K562 (cell line): ENCODE results near the gene SLC26A5. TPM values are rescaled to one million over a fixed set of nuclear protein-coding genes. Genes with fewer than 3 reads are reported as not detected.
A peak's percentile ranks its signal among the peaks of the same experiment; 100 is the strongest.

Experiments
- CLOCK ChIP-seq: fragments of 250-450 bp; sonication (Bioruptor Pico); IDR thresholded peaks from 2 replicates; pipeline ENCODE4 v1.4.0; 2020; ENCODE audit warnings: mild to moderate bottlenecking, moderate library complexity, borderline replicate concordance
- RAD21 ChIP-seq, 2 experiments: fragments of 250-450 bp in 1 of 2; fragments of 450-650 bp in 1 of 2; sonication (Bioruptor Pico) in 1 of 2; formaldehyde crosslinking in 1 of 2; IDR thresholded peaks in 1 of 2; conservative IDR thresholded peaks in 1 of 2; 2 replicates each; pipeline versions ENCODE4 v1.4.0 to v1.8.0; 2020 to 2022; ENCODE audit warnings: mild to moderate bottlenecking in 2 of 2, moderate library complexity in 1 of 2
- RFX5 ChIP-seq: IDR thresholded peaks from 2 replicates; pipeline ENCODE4 v1.6.1; 2011; ENCODE audit warnings: low read depth, mild to moderate bottlenecking, improper control_type of control experiment, low read length
- YBX1 ChIP-seq: fragments of 450-650 bp; IDR thresholded peaks from 2 replicates; pipeline ENCODE4 v1.7.1; 2016; ENCODE audit warnings: mild to moderate bottlenecking
- ZBTB17 ChIP-seq: fragments of 450-650 bp; formaldehyde crosslinking; IDR thresholded peaks from 2 replicates; pipeline ENCODE4 v1.4.0; 2020; ENCODE audit warnings: mild to moderate bottlenecking
- ZNF232 ChIP-seq: sonication (generic); formaldehyde crosslinking; IDR thresholded peaks from 2 replicates; pipeline ENCODE4 v1.8.0; 2022; ENCODE audit warnings: mild to moderate bottlenecking, missing genetic modification reagents
- ZNF444 ChIP-seq: fragments of 250-450 bp; sonication (Bioruptor Pico); IDR thresholded peaks from 2 replicates; pipeline ENCODE4 v1.4.0; 2020; ENCODE audit warnings: mild to moderate bottlenecking, moderate library complexity
- ZNF583 ChIP-seq: fragments of 250-450 bp; sonication (Bioruptor Pico); IDR thresholded peaks from 2 replicates; pipeline ENCODE4 v1.4.0; 2020
- ZNF707 ChIP-seq: fragments of 250-450 bp; sonication (Bioruptor Pico); conservative IDR thresholded peaks from 2 replicates; pipeline ENCODE4 v1.8.0; 2022; ENCODE audit warnings: inconsistent platforms, mild to moderate bottlenecking, moderate library complexity
- polyA plus RNA-seq, 8 experiments: library from polyadenylated mRNA; depleted of rRNA in 4 of 8; stranded (reverse) in 5 of 8; unstranded in 3 of 8; fragments of >200 nt; fragmentation: Nextera tagmentation in 2 of 8; fragmentation: Illumina TruSeq in 1 of 8; extraction: Ambion mirVana in 2 of 8; extraction: Trizol in 1 of 8; gene quantifications; 2 replicates each; pipeline versions ENCODE4 v1.2.1 to v1.2.3, GENCODE V29; 2011 to 2014; ENCODE audit warnings: inconsistent platforms in 1 of 8, missing spikeins in 1 of 8
- total RNA-seq, 7 experiments: library from RNA; depleted of rRNA in 6 of 7; stranded (reverse); fragments of >200 nt in 6 of 7; fragmentation: Illumina TruSeq in 2 of 7; extraction: Trizol in 2 of 7; gene quantifications; 2 replicates each; pipeline versions ENCODE4 v1.2.1 to v1.2.3, GENCODE V29; 2011 to 2021; ENCODE audit warnings: low replicate concordance in 1 of 7
- TF ChIP-seq, protein P1 (sequence below): fragments of 200-800 bp; sonication (Bioruptor generic); IDR thresholded peaks from 2 replicates; pipeline ENCODE4 v1.6.1; 2017; ENCODE audit warnings: missing genetic modification characterization, missing compliant biosample characterization
- TF ChIP-seq, protein P2 (sequence below): sonication (generic); formaldehyde crosslinking; IDR thresholded peaks from 2 replicates; pipeline ENCODE4 v1.8.1; 2023; ENCODE audit warnings: missing genetic modification reagents, mild to moderate bottlenecking, borderline replicate concordance

Gene SLC26A5
- total and polyA plus RNA-seq, 9 of the 15 experiments (the other 6 are each of a cell fraction or from before 2014, with no cell fraction given) = not detected

- TF ChIP-seq CLOCK (CRISPR knock-in tag) (no peak), YBX1 (no peak), ZBTB17 (CRISPR knock-in tag) (no peak; the same call in 1 of the 2 replicates), ZNF707 (CRISPR knock-in tag) (no peak), ZNF444 (CRISPR knock-in tag) (no peak), ZNF232 (CRISPR knock-in tag) (no peak), RFX5 (no peak), RAD21 (CRISPR knock-in tag; conservative IDR thresholded peaks at IDR 0.05 in 1 of 2, IDR thresholded peaks at IDR 0.05 in 1 of 2) (no peak), ZNF583 (CRISPR knock-in tag) (0 out of 2 replicates have a peak, but pooled peaks have one; percentile 76)
- TF ChIP-seq, protein P1, sequence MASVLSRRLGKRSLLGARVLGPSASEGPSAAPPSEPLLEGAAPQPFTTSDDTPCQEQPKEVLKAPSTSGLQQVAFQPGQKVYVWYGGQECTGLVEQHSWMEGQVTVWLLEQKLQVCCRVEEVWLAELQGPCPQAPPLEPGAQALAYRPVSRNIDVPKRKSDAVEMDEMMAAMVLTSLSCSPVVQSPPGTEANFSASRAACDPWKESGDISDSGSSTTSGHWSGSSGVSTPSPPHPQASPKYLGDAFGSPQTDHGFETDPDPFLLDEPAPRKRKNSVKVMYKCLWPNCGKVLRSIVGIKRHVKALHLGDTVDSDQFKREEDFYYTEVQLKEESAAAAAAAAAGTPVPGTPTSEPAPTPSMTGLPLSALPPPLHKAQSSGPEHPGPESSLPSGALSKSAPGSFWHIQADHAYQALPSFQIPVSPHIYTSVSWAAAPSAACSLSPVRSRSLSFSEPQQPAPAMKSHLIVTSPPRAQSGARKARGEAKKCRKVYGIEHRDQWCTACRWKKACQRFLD (CRISPR knock-in tag) = peak; percentile 58; the same call in 1 of the 2 replicates
- TF ChIP-seq, protein P2, sequence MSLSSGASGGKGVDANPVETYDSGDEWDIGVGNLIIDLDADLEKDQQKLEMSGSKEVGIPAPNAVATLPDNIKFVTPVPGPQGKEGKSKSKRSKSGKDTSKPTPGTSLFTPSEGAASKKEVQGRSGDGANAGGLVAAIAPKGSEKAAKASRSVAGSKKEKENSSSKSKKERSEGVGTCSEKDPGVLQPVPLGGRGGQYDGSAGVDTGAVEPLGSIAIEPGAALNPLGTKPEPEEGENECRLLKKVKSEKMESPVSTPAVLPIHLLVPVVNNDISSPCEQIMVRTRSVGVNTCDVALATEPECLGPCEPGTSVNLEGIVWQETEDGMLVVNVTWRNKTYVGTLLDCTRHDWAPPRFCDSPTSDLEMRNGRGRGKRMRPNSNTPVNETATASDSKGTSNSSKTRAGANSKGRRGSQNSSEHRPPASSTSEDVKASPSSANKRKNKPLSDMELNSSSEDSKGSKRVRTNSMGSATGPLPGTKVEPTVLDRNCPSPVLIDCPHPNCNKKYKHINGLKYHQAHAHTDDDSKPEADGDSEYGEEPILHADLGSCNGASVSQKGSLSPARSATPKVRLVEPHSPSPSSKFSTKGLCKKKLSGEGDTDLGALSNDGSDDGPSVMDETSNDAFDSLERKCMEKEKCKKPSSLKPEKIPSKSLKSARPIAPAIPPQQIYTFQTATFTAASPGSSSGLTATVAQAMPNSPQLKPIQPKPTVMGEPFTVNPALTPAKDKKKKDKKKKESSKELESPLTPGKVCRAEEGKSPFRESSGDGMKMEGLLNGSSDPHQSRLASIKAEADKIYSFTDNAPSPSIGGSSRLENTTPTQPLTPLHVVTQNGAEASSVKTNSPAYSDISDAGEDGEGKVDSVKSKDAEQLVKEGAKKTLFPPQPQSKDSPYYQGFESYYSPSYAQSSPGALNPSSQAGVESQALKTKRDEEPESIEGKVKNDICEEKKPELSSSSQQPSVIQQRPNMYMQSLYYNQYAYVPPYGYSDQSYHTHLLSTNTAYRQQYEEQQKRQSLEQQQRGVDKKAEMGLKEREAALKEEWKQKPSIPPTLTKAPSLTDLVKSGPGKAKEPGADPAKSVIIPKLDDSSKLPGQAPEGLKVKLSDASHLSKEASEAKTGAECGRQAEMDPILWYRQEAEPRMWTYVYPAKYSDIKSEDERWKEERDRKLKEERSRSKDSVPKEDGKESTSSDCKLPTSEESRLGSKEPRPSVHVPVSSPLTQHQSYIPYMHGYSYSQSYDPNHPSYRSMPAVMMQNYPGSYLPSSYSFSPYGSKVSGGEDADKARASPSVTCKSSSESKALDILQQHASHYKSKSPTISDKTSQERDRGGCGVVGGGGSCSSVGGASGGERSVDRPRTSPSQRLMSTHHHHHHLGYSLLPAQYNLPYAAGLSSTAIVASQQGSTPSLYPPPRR = no peak
Observed at GRCh38 chr7:103344453-103345149, 101.4 kb downstream of the SLC26A5 start, which contains the start of gene DNAJC2 (continued).
